GM12878 (cell line): Measurements from ENCODE around the gene ADCY10.

ENCODE experiments used
- CEBPB ChIP-seq, 2 experiments: fragments of 150-350 bp in 1 of 2; IDR thresholded peaks; 2 replicates each; pipeline ENCODE4 v1.6.1; 2012 to 2014; ENCODE audit warnings: low read depth in 2 of 2, low read length in 2 of 2, borderline replicate concordance in 1 of 2, inconsistent platforms in 1 of 2
- CHD4 ChIP-seq: fragments of 200-600 bp; sonication (generic); IDR thresholded peaks from 2 replicates; pipeline ENCODE4 v1.6.1; 2016; ENCODE audit warnings: mild to moderate bottlenecking
- CTCF ChIP-seq, 3 experiments: IDR thresholded peaks in 2 of 3; conservative IDR thresholded peaks in 1 of 3; 2 replicates each; pipeline ENCODE4 v1.5.1; 2011; ENCODE audit warnings: low read depth in 3 of 3, low read length in 3 of 3, mild to moderate bottlenecking in 3 of 3, control low read depth in 2 of 3, moderate library complexity in 2 of 3, inconsistent platforms in 1 of 3, mixed read lengths in 1 of 3; ENCODE audit not compliant: control insufficient read depth in 2 of 3, insufficient read depth in 1 of 3; ENCODE audit errors: extremely low read depth in 1 of 3
- DPF2 ChIP-seq: fragments of 450-650 bp; IDR thresholded peaks from 2 replicates; pipeline ENCODE4 v1.6.1; 2017; ENCODE audit warnings: mild to moderate bottlenecking
- IKZF1 ChIP-seq: fragments of 450-650 bp; conservative IDR thresholded peaks from 2 replicates; pipeline ENCODE4 v1.6.1; 2017; ENCODE audit warnings: antibody characterized with exemption, mild to moderate bottlenecking
- POLR2A ChIP-seq: IDR thresholded peaks from 2 replicates; pipeline ENCODE4 v1.6.1; 2011; ENCODE audit warnings: low read depth, mild to moderate bottlenecking, low read length
- ZNF274 ChIP-seq: IDR thresholded peaks from one replicate; pipeline ENCODE4 v1.8.0; 2011; ENCODE audit not compliant: insufficient read length, insufficient read depth

GRCh38 chr1:167893798-167894197 is 20.1 kb downstream of the ADCY10 start:
- TF ChIP-seq CTCF (IDR thresholded peaks at IDR 0.05 in 2 of 3, conservative IDR thresholded peaks at IDR 0.05 in 1 of 3; ENCODE audit: control insufficient read depth in 2 of 3, extremely low read depth in 1 of 3, insufficient read depth in 1 of 3, low read depth in 3 of 3, low read length in 3 of 3) (no peak), CEBPB (IDR thresholded peaks at IDR 0.05; ENCODE audit: borderline replicate concordance in 1 of 2, low read depth in 2 of 2, low read length in 2 of 2) (no peak), CHD4 (no peak), IKZF1 (no peak), POLR2A (no peak), DPF2 (no peak), ZNF274 (no peak)
